GM19043 (cell line): ENCODE measurements around the gene NOS1AP.

Experiments used
- ATAC-seq: cut with Tn5 transposase; IDR thresholded peaks from one replicate; pipeline ENCODE4 v1.9.1; 2021; ENCODE audit warnings: low read depth; ENCODE audit not compliant: unreplicated experiment

The NOS1AP gene

DNA sequence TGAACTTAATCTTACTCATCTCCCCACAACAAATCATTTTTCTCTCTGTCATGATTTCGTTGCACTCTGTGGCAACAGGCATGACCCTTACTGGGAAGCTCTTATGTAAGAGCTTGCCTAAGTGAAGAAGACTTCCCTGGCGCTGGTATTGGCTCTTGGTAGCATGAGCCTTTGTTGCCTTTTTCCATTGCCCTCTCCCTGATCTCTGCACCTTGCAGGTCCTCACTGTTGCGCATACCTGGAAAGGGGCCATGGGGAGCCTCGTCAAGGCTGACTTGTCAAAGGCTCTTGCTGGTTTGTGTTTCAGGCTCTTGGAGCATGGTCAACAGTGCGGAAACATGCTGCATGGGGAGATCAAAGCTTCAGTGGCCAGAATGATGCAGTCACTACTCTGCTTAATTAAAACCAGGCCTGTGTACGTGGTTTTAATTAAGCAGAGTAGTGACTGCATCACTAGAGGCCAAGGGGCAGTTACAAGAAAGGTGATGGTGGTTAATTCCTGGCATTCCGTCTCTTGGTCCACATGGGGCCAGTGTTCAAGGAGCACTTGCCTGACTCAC is 165.8 kb downstream of the NOS1AP start:
- ATAC-seq = no peak

DNA sequence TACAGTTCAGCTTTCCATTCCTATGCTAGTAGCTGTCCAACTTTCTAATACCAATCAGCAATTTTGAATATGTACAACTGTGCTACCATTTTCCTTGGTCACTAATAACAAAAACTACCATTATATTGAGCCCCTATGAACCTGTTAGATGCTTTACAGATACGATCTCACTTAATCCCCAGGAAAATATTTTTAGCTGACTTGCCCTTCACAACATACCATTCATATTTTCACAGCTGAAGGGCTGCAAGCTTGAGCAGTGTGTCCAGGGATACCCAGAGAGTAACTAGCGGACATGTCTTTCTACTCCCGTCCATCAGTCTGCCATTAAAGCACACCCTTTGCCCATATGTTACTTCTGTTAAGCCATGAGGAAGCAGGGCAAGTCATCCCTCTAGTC is 166.7 kb downstream of the NOS1AP start:
- ATAC-seq = no peak

DNA sequence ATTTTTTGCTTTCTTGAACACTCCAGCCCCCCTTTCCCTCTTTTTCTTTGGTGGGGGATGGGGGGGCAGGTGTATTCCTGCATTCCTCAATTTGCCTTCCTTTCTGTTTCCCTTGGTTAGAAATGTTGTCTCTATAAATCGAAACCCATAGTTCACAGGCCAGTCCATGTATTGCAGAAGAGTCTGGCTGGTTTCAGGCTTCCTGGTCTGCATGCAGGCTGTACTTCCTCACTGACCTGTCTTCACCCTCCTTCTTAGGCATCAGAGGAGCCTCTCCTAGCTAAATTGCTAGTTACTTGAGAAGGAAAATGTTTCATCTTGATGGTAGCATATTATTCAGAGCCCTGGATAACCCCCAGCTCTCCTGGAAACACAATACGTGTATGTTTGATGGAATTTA is 167.1 kb downstream of the NOS1AP start:
- ATAC-seq = no peak

DNA sequence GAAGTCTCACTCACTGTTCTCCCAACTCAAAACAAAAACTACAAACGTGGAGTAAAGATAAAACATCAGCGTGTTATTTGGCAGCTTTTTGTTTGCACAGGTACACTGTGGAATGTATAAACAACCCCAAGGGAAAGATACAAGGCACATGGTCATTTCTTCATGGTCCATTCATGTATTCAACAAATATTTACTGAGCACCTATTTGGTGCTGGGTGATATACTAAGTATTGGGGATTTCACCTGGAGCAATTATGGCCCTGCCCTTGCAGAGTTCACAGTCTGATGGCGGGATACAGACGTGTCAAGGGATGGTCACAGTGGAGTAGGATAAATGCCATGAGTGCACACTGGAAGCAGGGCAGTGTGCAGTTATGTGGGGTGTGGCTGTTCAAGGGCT is 171.1 kb downstream of the NOS1AP start:
- ATAC-seq = no peak

DNA sequence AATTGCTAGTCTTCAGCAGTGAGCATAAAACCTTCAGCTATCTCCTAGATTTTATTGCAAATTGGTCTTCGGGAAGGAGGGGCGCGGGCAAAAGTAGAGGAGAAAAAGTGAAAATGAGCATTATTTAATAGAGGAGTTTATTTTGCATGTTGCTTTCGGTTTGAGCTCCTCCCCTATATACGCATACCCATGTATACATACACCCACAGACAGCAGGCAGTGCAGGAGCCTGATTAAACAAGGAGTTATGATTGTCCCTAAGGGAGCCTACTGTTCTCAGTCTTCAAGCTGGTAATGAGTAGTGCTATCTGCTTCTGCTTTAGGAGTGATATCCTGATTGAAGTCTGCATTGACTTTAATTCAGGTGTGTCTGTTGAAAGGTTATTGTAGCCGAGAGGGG is 173.3 kb downstream of the NOS1AP start:
- no peak for ATAC-seq

DNA sequence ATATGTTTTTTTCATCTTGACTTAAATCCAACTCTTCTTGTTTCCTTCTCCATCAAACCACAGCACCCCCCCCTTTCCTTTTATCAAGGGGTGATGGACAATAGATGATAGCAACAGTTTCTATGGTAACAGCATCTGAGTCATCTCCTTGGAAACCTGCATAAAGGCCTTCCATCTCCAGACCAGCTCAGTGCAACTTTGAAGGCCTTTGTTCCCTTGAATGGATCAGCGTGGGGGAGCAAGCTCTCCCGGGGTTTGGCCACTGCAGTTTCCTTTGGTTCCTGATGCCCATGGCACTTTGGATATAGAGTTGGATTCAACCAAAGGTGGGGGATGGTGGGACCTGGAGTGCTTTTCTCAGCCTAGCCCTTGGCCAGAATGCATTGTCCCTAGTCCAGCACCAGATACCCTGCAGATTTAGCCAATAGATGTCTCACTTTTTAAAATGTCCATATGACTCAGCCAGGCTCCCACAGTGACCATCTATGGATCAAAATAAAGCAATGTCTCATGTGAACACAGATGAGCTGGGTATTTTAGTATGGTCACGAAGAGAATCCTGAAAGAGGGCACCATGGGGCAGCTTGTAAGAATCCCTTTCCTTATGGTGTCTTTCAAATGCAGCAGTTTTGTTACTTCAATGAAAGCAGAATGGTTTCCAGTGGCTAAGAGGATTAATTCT is 179.5 kb downstream of the NOS1AP start:
- ATAC-seq = no peak

DNA sequence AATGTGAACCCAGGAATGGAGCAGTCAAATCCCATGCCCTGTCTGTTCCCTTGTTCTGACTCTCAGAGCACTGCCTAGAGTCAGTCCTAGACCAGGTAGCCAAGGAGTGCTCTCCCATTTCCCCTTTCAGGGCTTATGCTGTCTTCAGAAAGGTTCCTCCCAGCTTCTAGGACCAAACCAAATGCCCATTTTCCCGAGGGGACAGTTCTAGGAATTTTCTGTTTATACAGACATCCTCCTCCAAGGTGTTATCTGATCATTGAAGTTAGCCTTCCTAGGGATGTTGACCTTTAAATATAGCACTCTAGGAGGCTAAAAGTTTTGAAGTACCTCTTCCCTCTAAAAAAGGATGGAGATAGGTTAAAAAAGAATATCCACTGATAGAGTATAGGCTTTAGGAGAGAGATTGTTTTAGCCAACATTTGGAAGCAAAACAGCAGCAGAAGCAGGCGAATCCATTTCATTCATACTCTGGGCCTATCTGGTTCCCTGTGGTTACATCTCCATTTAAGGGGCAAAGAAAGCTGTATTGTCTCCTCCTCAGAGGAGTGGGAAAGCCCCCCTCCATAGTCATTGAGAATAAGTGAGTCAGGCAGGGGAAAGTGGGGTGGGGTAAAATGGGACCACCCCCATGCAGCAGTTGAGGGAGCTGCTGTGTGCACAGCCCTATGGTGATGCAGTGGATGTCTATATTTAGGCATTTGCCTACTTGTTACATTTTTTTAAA is 180.7 kb downstream of the NOS1AP start:
- no peak for ATAC-seq

DNA sequence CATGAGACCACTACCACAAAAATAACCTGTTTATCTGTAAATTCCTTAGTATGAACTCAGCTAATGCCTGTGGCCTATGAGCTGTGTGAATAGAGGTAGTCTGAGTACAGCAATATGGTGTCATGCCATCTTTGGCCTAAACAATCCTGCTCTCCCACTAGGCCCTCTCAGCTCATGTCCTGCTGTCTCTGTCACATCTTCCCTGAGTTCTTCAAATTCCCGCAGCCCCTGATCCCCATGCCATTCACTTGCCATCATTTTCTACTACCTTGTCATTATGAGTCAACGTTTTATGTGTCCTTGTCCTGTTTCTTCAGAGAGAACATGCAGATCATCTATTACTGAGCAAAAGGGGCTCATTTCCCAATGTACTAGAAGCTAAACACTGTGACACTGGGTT is 181.6 kb downstream of the NOS1AP start:
- ATAC-seq = no peak

DNA sequence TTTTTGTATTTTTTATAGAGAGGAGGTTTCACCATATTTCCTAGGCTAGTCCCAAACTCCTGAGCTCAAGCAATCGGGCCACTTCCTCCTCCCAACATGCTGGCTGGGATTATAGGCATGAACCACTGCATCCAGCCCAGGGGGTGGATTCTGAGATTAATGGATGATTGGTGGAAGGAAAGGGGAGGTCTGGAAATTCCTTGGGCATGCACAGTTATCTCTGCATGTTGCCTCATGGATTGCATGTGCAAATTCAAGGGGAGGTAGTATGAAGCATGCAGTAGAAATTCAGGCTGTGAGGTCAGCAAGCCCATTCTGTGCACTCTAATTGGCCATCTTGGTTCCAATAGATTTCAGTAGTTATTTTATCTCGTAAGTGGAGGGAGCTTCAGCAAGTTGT is 182.7 kb downstream of the NOS1AP start:
- ATAC-seq = no peak

DNA sequence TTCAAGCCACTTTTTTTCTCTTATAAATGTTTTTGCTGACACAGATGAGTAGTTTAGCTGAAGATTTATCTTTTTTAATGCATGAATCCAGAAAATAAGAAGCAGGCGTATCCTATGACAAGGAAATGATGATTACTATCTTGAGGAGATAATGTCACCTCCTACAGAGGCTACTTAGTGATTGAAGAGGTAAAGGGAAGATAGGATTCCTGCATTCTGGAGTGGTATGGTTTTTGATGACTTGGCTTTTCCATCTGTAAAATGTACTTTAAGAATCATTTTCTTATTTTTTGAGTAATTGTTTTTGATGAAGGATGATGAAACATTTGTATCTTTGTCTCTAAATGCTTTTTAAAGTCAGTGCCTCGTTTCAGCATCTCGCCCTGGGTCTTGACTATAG is 184.3 kb downstream of the NOS1AP start:
- no peak for ATAC-seq

DNA sequence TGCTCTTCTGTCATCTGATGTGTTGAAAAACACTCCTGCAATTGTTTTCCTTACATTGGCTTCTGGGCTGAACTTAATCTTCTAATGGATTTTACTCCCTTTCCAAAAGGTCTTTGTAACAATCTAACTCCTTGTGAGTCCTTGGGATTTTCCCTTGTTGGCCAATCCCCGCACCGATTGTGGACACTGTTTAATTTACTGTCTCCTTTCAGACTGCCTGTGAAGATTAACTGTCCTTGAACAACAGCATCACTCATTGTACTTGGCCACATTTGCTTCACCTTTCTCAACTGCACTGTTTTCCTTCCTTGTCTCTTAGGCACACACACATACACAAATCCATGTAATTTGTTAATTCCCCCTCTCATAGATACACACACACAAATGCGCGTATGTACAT is 186.8 kb downstream of the NOS1AP start:
- no peak for ATAC-seq

DNA sequence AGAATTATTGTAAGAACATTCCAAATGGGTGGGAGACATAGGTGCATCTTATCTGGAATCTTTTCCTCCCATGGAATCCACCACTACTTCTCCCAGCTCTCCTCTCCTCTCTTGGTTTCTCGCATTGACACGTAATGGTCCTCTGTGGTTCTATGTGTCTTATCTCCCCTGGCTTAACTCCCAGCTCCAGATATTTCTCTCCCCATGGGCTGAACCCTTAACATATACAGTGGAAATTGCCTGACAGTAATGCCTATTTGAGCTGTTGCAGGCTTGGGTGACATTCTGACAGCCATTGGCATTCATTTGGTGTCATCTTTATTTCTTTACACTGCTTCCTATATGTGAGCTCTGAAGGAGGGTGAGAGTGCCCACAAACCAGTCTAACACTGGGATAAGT is 188.9 kb downstream of the NOS1AP start:
- ATAC-seq = no peak

DNA sequence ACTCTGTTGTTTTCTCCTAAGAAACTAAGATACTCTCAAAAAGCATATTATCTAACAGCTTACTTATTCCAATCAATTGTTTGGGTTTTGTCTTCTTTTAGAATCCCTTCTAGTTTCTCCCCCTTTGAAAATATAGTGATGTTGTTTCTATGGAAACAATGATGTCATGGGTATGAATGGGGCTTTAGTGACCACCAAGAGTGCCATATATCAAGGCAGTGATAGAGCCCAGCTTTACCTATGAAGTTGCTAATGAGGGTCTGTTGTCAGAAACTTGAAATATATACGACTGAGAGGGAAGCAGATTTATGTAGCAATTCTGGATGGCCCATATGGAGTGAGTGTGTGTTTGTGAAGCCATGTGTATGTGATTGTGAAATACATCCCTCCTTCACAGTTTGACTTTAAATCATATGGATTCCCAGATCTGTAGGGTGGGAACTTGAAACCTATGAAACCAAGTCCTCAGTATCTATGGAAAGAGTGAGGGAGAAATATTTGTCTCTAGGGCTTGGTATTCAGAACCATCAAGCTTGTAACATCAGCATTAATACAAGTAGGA is 190.5 kb downstream of the NOS1AP start:
- no peak for ATAC-seq

DNA sequence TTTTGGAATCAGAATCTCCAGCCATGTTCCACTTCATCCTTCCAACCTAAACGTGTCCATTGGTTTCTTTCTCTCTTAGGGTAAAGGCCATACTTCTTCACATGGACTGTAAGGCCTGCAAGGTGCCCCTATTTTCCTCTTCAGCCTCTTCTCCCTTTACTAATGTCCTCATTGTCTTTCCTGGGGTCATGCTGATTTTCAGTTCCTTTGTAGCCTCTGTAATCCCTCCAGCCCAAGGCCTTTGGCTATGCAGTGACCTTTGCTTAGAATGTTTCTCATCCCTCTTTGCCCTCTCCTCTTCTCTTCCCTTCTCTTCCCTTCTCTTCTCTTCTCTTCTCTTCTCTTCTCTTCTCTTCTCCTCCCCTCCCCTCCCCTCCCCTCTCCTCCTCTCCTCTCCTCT is 194.6 kb downstream of the NOS1AP start:
- ATAC-seq = no peak

DNA sequence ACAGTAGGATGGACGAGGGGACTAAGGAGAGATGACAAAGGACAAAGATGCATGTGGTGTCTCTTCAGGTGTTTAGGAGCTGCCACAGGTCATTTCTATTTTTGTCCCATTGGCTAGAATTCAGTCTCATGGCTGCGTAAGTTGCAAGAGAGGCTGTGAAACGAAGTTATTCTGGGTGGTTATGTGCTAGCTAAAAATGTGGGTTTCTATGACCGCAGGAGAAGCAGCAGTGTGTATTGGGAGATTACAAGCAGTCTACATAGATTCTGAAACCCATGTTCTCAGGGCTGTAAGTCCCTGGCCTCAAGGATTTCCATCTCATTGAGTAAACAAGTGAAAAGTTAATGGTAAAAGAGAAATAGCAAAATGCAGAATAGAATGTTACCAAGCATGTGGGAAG is 196.5 kb downstream of the NOS1AP start:
- no peak for ATAC-seq

DNA sequence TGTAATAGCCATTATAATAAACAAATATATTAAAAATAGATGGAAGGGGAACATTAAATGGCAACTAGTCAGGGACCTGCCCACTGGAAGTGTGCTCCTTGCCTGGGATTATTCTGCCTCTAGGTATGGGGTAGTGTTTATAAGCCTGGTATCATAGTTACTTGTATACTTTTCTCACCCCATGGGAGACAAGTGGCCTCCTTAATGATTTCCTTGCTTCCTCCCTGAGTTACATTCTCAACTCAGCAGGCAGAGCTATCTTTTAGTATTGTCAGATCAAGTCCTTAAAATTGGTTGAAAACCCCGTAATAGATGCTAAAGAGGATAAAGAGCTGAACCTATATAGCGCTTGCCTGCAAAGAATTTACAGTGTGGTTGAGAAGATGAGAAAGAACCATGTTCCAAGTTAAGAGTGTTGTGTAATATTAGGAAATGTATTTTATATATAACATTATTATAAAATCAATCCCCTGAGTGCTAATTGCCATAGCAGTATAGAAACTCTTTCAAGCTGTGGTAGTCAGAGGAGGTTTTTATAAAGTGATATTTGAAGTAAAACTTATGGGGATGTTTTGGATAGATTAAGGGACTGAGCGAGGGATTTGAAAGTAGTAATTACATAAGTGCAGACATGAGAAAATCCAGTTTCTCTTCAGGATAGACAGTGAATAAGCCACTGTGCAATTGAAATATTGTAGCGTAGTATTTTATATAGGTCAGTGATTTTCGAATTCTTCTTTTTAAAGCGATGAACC is 200.7 kb downstream of the NOS1AP start:
- ATAC-seq = no peak

DNA sequence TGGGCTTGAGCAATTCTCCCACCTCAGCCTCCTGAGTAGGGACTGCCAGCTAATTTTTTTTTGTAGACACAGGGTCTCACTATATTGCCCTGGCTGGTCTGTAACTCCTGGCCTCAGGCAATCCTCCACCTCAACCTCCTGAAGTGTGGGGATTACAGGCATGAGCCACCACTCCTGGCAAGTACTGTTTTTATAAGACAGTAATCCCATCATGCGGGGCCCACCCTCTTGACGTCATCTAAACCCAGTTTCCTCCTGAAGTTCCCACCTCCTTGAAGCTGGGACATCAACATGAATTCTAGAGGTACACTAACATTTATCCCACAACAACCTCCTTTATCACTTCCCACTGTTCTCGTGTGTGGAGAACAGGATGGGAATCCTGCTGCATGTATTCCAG is 202.5 kb downstream of the NOS1AP start:
- no peak for ATAC-seq

DNA sequence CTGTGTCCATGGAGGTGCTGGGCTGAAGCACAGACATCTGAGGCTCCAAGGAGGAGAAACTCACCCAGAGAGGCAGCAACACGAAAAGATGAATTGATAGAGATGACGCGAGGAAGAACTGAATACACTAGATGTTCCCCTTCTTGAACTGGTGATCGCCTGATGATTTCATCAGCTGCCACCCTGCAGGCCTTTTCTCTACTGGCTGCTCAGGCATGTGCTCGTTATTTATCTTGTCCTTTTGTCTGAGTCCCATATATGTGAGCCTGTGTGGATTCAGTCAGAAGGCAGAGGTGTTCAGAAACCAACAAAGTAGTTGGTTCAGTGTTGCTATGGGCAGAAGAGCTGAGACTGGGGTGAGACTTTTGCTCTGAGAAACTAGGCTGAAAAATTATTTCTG is 202.9 kb downstream of the NOS1AP start:
- no peak for ATAC-seq

DNA sequence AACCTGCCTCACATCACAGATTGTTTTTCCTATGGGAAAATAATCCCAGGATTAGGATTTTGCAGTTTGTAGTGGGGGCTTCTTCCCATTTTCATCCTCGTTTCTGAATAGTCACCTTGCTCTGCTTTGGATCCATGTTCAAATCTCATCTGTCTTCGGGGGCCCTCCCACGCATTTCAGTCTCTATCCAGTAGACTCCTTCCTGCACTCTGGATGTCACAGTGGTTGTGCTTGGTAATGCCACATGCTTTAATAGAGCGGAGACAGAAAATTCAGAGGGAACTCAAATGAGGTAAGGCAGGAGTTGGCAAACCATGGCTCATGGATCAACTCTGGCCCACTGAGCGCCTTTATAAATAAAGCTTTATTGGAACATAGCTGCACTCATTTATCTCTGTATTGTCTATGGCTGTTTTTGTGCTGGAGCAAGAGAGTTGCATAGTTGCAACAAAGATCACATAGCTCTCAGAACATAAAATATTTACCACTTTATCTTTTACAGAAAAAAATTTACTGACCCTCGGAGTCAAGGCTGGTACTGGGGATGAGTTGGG is 206.2 kb downstream of the NOS1AP start:
- ATAC-seq = no peak

DNA sequence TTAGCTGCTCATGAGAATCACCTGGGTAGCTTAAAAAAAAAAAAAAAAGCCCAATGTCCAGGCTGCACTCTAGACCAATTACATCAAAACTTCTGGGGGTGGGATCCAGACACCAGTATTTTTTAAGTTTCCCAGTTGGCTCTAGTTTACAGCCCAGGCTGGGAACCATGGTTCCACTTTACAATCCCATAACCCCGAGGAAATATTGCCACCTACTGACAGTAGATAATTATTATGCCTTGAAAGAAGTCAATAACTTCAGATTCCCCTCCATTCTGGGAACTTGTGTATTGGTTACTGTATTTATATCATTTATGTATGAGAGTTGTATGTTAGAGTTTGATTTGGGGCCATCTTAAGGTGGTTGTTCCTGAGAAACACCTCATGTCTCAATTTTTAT is 207.0 kb downstream of the NOS1AP start:
- no peak for ATAC-seq

DNA sequence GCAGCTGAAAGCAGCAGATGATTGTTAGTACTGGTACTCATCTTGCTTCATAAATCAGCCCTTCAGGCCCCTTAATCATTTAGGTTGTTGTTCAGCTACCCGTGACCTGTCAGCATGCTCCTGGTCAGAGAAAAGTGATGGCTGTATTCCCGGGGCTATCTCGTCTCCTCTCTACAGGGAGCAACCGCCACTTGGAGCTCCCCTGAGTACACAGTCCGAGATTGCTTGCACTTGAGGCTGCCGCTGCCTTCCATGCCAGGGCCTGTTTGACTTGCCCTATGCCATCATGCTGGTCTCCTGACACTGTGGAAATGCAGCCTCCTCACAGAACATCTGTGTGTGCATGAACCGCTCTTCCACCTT is 209.6 kb downstream of the NOS1AP start:
- no peak for ATAC-seq
